Keratinocyte (primary cell): ENCODE results near the gene CARD16. TPM values are rescaled to one million over a fixed set of nuclear protein-coding genes. Genes with fewer than 3 reads are reported as not detected.

ENCODE experiments used
- DNase-seq: peaks from one replicate; pipeline ENCODE4 v3.0.0-alpha.2; 2011; ENCODE audit warnings: low read depth, missing footprints, low spot score
- FAIRE-seq: peaks from 2 replicates; lab custom pipeline; 2011; peaks lifted over from hg19 to GRCh38; lab: Jason Lieb, UNC
- H2AFZ ChIP-seq: 2 replicates; pipeline ENCODE4 v1.6.0; 2012; ENCODE audit warnings: low read length, control low read depth, inconsistent platforms; ENCODE audit not compliant: control insufficient read depth
- H3K27ac ChIP-seq: 2 replicates; pipeline ENCODE4 v1.5.1; 2011; ENCODE audit warnings: low read length; ENCODE audit not compliant: control insufficient read depth, insufficient read depth
- H3K27me3 ChIP-seq: 3 replicates; pipeline ENCODE4 v1.6.0; 2011; ENCODE audit warnings: low read length; ENCODE audit not compliant: control insufficient read depth, insufficient read depth; ENCODE audit errors: extremely low read depth
- H3K36me3 ChIP-seq, 2 experiments: 2 replicates in 1 of 2; 3 replicates in 1 of 2; pipeline ENCODE4 v1.5.1; 2011; ENCODE audit warnings: low read length in 2 of 2, mild to moderate bottlenecking in 1 of 2; ENCODE audit not compliant: control insufficient read depth in 2 of 2, insufficient read depth in 2 of 2; ENCODE audit errors: extremely low read depth in 1 of 2
- H3K4me1 ChIP-seq: 3 replicates; pipeline ENCODE4 v1.5.1; 2011; ENCODE audit warnings: low read length; ENCODE audit not compliant: control insufficient read depth, insufficient read depth; ENCODE audit errors: extremely low read depth
- H3K4me2 ChIP-seq: 3 replicates; pipeline ENCODE4 v1.6.0; 2011; ENCODE audit warnings: low read depth, low read length; ENCODE audit not compliant: control insufficient read depth, insufficient read depth; ENCODE audit errors: extremely low read depth
- H3K4me3 ChIP-seq, 3 experiments: fragments of 200-600 bp in 1 of 3; sonication (generic) in 1 of 3; 2 replicates in 2 of 3; 3 replicates in 1 of 3; pipeline ENCODE4 v1.5.1; 2011 to 2016; ENCODE audit warnings: low read length in 3 of 3, mild to moderate bottlenecking in 3 of 3, control low read depth in 2 of 3, inconsistent platforms in 1 of 3, low read depth in 1 of 3, mixed read lengths in 1 of 3, mixed run types in 1 of 3, moderate library complexity in 1 of 3; ENCODE audit not compliant: control insufficient read depth in 2 of 3, insufficient read depth in 2 of 3; ENCODE audit errors: extremely low read depth in 1 of 3
- H3K79me2 ChIP-seq: 2 replicates; pipeline ENCODE4 v1.6.0; 2012; ENCODE audit warnings: low read length; ENCODE audit not compliant: control insufficient read depth, insufficient read depth
- H3K9ac ChIP-seq: 3 replicates; pipeline ENCODE4 v1.6.0; 2011; ENCODE audit warnings: low read length; ENCODE audit not compliant: control insufficient read depth, insufficient read depth; ENCODE audit errors: extremely low read depth
- H3K9me1 ChIP-seq: 3 replicates; pipeline ENCODE4 v1.6.0; 2011; ENCODE audit warnings: low read length; ENCODE audit not compliant: control insufficient read depth, insufficient read depth; ENCODE audit errors: extremely low read depth
- H3K9me3 ChIP-seq: 2 replicates; pipeline ENCODE4 v1.5.1; 2012; ENCODE audit warnings: low read depth, low read length; ENCODE audit not compliant: control insufficient read depth
- H4K20me1 ChIP-seq: 3 replicates; pipeline ENCODE4 v1.6.0; 2011; ENCODE audit warnings: low read length; ENCODE audit not compliant: control insufficient read depth, insufficient read depth; ENCODE audit errors: extremely low read depth
- EZH2 ChIP-seq: IDR thresholded peaks from one replicate; pipeline ENCODE4 v1.6.1; 2012; ENCODE audit warnings: inconsistent platforms, mild to moderate bottlenecking, low read length, moderate library complexity
- dilution Hi-C: fragments of 300-500 bp; cut with MboI; formaldehyde crosslinking; loops from one replicate; pipeline ENCODE4 v1.7.0; 2020; ENCODE audit warnings: low sequenced_read_pairs; ENCODE audit not compliant: extremely low pct_ligation_motif_present
- polyA plus RNA-seq, 5 experiments: library from polyadenylated mRNA; depleted of rRNA in 3 of 5; stranded (reverse) in 3 of 5; stranded (forward) in 1 of 5; unstranded in 1 of 5; fragments of >200 nt; gene quantifications; 1 replicate in 1 of 5; 2 replicates in 3 of 5; 3 replicates in 1 of 5; pipeline versions ENCODE4 v1.2.1 to v1.2.3, GENCODE V29; 2011 to 2012; ENCODE audit warnings: missing spikeins in 2 of 5, low read depth in 1 of 5, low replicate concordance in 1 of 5
- TF ChIP-seq, protein P1 (sequence below), 3 experiments: IDR thresholded peaks in 1 of 3; conservative IDR thresholded peaks in 1 of 3; optimal IDR thresholded peaks in 1 of 3; 2 replicates in 2 of 3; 3 replicates in 1 of 3; pipeline versions ENCODE3 to v1.5.1; 2011; ENCODE audit warnings: low read length in 3 of 3, mild to moderate bottlenecking in 3 of 3, moderate library complexity in 2 of 3, control low read depth in 1 of 3, inconsistent platforms in 1 of 3; ENCODE audit not compliant: insufficient read depth in 2 of 3; ENCODE audit errors: extremely low read depth in 1 of 3

CARD16 gene
- polyA plus RNA-seq, 1 donor (not counting 4 experiments of a cell fraction or from before 2014, with no cell fraction given): 16.6 TPM

DNA sequence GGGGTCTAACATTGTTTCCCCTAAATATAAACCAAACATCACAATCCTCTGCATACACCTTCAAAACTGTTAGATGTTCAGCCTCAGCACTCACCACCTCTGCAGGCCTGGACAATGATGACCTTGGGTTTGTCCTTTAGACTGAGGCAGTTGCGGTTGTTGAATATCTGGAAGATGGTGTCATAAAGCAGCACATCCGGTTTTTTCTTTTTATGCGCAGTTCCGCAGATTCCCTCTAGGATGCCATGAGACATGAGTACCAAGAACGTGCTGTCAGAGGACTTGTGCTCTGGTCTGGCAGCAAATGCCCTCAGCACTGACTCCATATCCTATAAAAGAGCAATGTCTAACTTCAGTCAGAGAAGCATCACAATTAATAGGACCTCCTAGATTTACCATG, 45.0 kb downstream of the CARD16 start:
- dilution Hi-C loops: no loop called here
- no peak for DNase-seq
- Histone ChIP-seq H3K4me1 (no peaks in the 10 kb centered on the region), H3K27ac (no peak overlapping the region), H3K36me3 (no peaks in the 10 kb centered on the region), H3K4me2 (no peak overlapping the region), H3K9me3 (no peaks in the 10 kb centered on the region), H4K20me1 (no peaks in the 10 kb centered on the region), H3K27me3 (no peaks in the 10 kb centered on the region), H3K79me2 (no peaks in the 10 kb centered on the region), H3K4me3 (no peak overlapping the region), H2AFZ (no peak overlapping the region), H3K9ac (no peak overlapping the region), H3K9me1 (no peaks in the 10 kb centered on the region)
- TF ChIP-seq EZH2: no peak
- TF ChIP-seq, protein P1, sequence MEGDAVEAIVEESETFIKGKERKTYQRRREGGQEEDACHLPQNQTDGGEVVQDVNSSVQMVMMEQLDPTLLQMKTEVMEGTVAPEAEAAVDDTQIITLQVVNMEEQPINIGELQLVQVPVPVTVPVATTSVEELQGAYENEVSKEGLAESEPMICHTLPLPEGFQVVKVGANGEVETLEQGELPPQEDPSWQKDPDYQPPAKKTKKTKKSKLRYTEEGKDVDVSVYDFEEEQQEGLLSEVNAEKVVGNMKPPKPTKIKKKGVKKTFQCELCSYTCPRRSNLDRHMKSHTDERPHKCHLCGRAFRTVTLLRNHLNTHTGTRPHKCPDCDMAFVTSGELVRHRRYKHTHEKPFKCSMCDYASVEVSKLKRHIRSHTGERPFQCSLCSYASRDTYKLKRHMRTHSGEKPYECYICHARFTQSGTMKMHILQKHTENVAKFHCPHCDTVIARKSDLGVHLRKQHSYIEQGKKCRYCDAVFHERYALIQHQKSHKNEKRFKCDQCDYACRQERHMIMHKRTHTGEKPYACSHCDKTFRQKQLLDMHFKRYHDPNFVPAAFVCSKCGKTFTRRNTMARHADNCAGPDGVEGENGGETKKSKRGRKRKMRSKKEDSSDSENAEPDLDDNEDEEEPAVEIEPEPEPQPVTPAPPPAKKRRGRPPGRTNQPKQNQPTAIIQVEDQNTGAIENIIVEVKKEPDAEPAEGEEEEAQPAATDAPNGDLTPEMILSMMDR (optimal IDR thresholded peaks at IDR 0.05 in 1 of 3, IDR thresholded peaks at IDR 0.05 in 1 of 3, conservative IDR thresholded peaks at IDR 0.05 in 1 of 3; ENCODE audit: extremely low read depth in 1 of 3, insufficient read depth in 2 of 3, low read length in 3 of 3): no peak
- no peak for FAIRE-seq

GRCh38 chr11:104999721-105000120, 45.4 kb downstream of the CARD16 start:
- TF ChIP-seq, protein P1 (optimal IDR thresholded peaks at IDR 0.05 in 1 of 3, IDR thresholded peaks at IDR 0.05 in 1 of 3, conservative IDR thresholded peaks at IDR 0.05 in 1 of 3; ENCODE audit: extremely low read depth in 1 of 3, insufficient read depth in 2 of 3, low read length in 3 of 3): no peak
- TF ChIP-seq EZH2: no peak
- H3K9ac ChIP-seq: no peak overlapping the region
- no peaks in the 10 kb centered on the region for H3K36me3 ChIP-seq
- dilution Hi-C loops: no loop called here
- no peaks in the 10 kb centered on the region for H3K9me3 ChIP-seq
- H3K79me2 ChIP-seq: no peaks in the 10 kb centered on the region
- H4K20me1 ChIP-seq: no peaks in the 10 kb centered on the region
- no peak for FAIRE-seq
- H3K4me2 ChIP-seq: no peak overlapping the region
- H3K9me1 ChIP-seq: no peaks in the 10 kb centered on the region
- H3K4me1 ChIP-seq: no peaks in the 10 kb centered on the region
- no peak overlapping the region for H2AFZ ChIP-seq
- H3K27me3 ChIP-seq: no peaks in the 10 kb centered on the region
- no peak overlapping the region for H3K4me3 ChIP-seq
- H3K27ac ChIP-seq: no peak overlapping the region
- DNase-seq: no peak
